Omental fat pad (tissue), 4 donors: ENCODE data around the gene TCEAL8. TPM values are rescaled to one million over a fixed set of nuclear protein-coding genes. Genes with fewer than 3 reads are reported as not detected.

Experiments
- ATAC-seq: fragments of 150-250 bp; one replicate; pipeline ENCODE4 v1.9.1; 2016; ENCODE audit warnings: mild to moderate bottlenecking, moderate library complexity; ENCODE audit not compliant: low FRiP score
- DNase-seq: peaks from one replicate; pipeline ENCODE4 v3.0.0-alpha.2; 2019; ENCODE audit warnings: low spot score
- total RNA-seq, 4 donors: library from RNA; depleted of rRNA; stranded (reverse); fragments of >200 nt; gene quantifications; one replicate each; pipeline ENCODE4 v1.1.0, GENCODE V29; 2016
- TF ChIP-seq, protein P1 (sequence below), 3 donors: fragments of 450-650 bp; IDR thresholded peaks; one replicate each; pipeline ENCODE4 v1.5.1; 2016 to 2017; ENCODE audit warnings: antibody characterized with exemption in 3 of 3, mild to moderate bottlenecking in 3 of 3, moderate library complexity in 2 of 3

The TCEAL8 gene
- total RNA-seq, 4 donors from 2014 or later = 28.9 to 60.2 (median 49.7) TPM

DNA sequence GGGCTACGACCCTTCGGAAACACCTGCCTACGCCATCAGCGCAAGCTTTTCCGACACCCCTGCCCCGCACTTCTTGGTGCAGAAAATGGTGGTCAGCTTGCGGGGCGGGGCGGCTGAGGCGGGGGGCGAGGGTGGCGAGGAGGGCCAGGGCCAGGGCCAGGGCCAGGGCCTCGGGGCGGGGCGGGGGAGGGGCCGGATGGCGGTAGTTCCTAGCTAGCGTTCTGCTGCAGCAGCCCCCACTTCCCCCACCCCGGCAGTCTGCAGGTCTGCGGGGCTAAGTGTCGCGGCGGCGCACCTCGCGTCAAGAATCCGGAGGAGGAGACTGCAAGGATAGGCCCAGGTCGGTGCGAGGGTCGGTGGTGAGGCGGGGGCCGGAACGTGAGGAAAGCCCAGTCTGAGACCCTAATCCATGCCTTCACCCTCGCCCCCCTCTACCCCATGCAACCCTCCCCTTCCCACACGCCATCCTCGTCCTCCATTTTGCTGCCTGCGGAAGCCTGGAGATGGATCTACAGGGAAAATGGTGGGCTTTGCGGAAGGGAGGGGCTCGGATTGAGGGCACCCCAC is 39.4 kb downstream of the TCEAL8 start:
- DNase-seq = no peak
- TF ChIP-seq, protein P1, sequence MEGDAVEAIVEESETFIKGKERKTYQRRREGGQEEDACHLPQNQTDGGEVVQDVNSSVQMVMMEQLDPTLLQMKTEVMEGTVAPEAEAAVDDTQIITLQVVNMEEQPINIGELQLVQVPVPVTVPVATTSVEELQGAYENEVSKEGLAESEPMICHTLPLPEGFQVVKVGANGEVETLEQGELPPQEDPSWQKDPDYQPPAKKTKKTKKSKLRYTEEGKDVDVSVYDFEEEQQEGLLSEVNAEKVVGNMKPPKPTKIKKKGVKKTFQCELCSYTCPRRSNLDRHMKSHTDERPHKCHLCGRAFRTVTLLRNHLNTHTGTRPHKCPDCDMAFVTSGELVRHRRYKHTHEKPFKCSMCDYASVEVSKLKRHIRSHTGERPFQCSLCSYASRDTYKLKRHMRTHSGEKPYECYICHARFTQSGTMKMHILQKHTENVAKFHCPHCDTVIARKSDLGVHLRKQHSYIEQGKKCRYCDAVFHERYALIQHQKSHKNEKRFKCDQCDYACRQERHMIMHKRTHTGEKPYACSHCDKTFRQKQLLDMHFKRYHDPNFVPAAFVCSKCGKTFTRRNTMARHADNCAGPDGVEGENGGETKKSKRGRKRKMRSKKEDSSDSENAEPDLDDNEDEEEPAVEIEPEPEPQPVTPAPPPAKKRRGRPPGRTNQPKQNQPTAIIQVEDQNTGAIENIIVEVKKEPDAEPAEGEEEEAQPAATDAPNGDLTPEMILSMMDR (IDR thresholded peaks at IDR 0.05) = no peak
- peak; percentile 17 for ATAC-seq

DNA sequence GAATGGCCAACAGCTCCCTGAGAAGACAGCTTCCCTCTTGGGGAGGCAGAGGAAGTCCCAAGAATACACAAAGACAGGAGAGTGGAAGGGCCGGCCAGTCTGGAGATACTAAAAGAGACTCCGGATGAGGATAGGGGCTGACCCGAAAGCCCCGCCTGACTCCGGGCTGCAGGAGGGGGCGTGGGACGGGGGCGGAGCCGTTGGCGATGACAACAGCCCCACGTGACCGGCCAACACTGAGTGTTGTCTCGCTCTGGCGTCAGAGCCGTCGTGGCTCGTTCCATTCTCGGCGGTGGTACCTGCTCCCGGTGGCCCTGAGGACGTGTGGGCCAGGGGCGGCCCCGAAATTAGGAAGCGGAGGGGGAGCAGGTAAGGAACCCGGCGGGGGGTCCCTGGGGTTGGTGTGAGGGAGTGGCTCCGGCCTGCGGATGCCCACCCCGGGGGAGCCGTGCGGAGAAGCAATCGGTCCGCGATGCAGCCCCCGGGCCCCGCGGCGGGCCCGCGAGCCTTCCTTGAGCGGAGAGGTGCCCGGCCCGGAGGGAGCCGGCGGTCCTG is 40.0 kb downstream of the TCEAL8 start, which contains the start of gene BEX4:
Gene BEX4 (plus strand): TSS at position 239 of the 555 bp plus-strand sequence. CDS start 1,046 bp downstream, outside the sequence.
- DNase-seq = peak; percentile 52
- TF ChIP-seq, protein P1 (IDR thresholded peaks at IDR 0.05) = no peak
- peak; percentile 87 for ATAC-seq

DNA sequence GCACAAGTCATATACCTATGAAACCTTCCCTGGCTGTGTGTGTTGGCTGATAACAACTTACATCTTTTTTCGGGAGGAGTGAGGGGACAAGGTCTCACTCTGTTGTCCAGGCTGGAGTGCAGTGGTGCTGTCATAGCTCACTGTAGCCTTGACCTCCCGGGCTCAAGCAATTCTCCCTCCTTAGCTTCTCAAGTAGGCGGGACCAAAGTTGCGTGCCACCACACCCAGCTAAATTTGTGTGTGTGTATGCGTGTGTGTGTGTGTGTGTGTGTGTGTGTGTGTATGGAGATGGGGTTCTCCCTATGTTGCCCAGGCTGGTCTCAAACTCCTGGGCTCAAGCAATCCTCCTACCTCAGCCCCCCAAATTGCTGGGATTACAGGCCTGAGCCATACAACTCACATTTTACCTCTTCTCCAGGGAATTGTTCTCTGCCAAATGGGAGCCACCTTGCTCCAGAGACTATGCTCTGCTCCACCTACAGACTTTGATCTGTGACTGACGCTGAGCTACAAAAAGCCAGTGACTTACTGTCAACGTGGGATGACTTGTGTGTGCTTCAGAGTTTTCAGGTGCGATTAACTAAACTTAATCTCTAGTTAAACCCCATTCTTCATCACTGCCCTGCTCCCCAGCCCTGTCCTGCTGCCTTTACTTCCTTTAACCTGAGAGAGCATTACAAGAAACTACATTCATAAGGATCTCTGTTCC is 42.1 kb downstream of the TCEAL8 start:
- TF ChIP-seq, protein P1 (IDR thresholded peaks at IDR 0.05) = no peak
- ATAC-seq (no peak), DNase-seq (no peak)

DNA sequence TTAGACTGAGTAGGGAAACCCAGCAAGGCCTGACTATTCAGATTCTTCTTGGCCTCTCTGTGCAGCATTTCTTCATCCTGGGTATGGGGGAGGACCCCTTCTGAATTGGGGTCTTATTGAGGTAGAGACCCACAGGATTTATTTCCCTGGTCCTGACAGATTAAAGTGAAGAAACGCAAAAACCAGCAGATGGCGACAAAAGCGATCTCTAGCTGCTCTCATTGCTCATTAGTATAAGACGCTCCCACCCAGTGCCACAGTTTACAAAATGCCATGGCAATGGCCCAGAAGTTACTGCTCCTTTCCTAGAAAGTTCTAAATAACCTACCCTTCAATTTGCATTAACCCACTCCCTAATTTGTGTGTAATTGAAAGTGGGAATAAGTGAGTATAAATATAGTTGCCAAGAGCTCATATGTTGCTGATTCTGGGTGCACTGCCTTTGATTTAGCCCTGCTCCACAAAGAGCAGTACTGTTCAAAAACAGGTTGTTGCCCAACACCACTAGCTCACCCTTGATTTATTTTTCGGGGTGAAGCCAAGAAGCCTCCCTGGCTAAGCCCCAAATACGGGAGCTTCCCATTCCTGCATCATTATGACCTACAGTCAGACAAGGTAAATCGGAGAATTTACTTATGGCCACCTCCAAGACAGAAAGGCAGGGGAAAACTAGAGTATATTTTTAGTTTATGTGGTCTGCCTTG is 43.8 kb downstream of the TCEAL8 start:
- DNase-seq (no peak), ATAC-seq (peak; percentile 59)
- TF ChIP-seq, protein P1 (IDR thresholded peaks at IDR 0.05) = no peak

DNA sequence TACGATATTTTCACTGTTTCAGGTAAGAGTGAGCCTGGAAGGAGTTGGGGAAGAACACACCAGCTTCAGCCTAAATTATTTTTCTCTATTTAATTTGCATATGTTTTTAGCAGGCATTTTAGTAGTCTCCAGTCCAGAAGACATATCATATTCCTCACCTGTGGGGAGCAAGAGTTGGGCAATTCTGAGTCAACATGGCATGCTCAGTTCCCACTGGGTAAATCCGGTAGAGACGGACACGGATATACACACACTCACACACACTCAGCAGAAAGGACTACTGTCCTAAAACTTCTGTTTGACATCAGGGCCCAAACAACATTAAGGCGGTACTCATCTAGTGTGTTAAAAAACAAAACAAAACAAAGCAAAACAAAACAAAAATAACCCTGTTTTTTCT is 44.9 kb downstream of the TCEAL8 start:
- DNase-seq = no peak
- no peak for ATAC-seq
- TF ChIP-seq, protein P1 (IDR thresholded peaks at IDR 0.05) = no peak

Other genes with a start within 250 kb of the TCEAL8 start
- gene BEX1, start 191.0 kb downstream of the TCEAL8 start, total RNA-seq = 1 to 10 TPM in 2 of 4 donors, under 1 TPM in 1, not detected in 1; 0.69 to 2.2 (median 1.4) TPM
- gene NXF3, start 162.0 kb downstream of the TCEAL8 start, total RNA-seq = 1 to 10 TPM in 3 of 4 donors, under 1 TPM in 1; 0.84 to 4.0 (median 1.8) TPM
- 10 to 100 TPM; 20.5 to 33.6 (median 29.4) TPM for gene BEX4, start 40.0 kb downstream of the TCEAL8 start, total RNA-seq
- gene TCEAL5, start 21.6 kb upstream of the TCEAL8 start, total RNA-seq = 1 to 10 TPM in 1 of 4 donors, not detected in 3; 2.9 TPM
- 10 to 100 TPM in 2 of 4 donors, 1 to 10 TPM in 1, not detected in 1; 2.8 to 13.1 (median 12.6) TPM for gene BEX2, start 55.8 kb upstream of the TCEAL8 start, total RNA-seq
- gene TCEAL7, start 75.1 kb upstream of the TCEAL8 start, total RNA-seq = 10 to 100 TPM in 1 of 4 donors, 1 to 10 TPM in 3; 2.0 to 18.5 (median 6.7) TPM
- gene TCEAL9, start 101.4 kb upstream of the TCEAL8 start, total RNA-seq = 100 to 1,000 TPM in 1 of 4 donors, 10 to 100 TPM in 3; 55.2 to 129 (median 70.8) TPM
- gene BEX3, start 121.4 kb upstream of the TCEAL8 start, total RNA-seq = 100 to 1,000 TPM in 3 of 4 donors, 10 to 100 TPM in 1; 68.5 to 157 (median 110) TPM